Measurements from ENCODE around the gene TENM3.

TENM3 gene

GRCh38 chr4:182531555-182532162 lies 288.5 kb downstream of the TENM3 start:
- no peak for DNase-seq

GRCh38 chr4:182532441-182532840 lies 289.2 kb downstream of the TENM3 start:
- DNase-seq, result no peak

- no peak for DNase-seq
Observed at GRCh38 chr4:182533964-182534363, 290.8 kb downstream of the TENM3 start.

GRCh38 chr4:182536221-182536811 lies 293.1 kb downstream of the TENM3 start:
- no peak for DNase-seq

DNA sequence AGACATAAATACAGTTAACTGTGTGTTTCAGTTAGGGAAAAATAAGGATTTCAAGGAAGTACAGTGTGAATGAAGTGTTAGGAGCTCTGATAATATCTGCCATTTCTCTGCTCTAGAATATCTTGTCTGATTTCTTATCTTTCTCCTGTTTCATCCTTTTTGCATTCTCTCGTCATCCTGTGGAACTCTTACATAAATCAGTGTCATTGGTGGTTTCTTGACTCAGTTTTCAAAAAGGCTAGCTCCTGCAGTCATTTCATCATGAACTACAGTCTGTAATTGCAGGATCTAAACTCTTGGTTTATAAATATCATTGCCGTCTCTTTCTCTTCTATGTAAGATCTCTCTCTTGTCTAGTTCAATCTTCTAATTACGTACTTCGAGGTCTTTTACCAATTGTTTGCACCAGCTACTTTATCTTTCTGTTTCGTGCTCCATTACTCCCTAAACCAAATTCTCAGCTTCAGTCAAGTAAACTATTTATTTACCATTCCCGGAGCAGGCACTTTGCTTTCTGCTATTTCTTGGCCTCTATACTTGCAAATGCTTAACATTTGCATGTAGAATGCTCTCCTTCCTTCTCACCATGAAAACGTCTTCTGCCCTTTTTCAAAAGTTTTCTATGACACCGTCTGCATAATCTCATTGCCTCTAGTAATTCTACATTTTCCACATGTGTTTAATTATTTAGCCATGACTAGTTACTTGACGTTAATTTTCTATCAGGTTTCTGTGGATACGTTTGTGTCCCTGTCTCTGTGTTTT lies 294.0 kb downstream of the TENM3 start:
- DNase-seq, result no peak

DNA sequence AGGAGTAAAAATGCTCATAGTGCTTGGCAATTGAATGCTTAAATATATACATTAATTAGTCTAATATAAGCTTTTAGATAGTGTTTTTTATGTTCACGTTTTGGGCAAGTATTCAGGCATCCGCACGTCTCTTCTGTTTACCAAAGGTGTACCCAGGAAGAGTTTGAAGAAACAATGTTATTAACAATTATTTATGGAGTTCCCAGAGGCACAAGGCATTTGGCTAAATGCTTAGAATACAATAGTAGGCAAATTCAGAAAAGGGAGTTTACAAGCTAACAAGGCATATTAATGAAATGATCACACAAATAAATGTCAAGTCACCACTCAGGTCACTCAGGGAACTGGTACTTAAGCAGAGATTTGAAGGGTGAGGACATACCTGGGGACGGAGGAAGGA lies 294.8 kb downstream of the TENM3 start:
- no peak for DNase-seq

DNA sequence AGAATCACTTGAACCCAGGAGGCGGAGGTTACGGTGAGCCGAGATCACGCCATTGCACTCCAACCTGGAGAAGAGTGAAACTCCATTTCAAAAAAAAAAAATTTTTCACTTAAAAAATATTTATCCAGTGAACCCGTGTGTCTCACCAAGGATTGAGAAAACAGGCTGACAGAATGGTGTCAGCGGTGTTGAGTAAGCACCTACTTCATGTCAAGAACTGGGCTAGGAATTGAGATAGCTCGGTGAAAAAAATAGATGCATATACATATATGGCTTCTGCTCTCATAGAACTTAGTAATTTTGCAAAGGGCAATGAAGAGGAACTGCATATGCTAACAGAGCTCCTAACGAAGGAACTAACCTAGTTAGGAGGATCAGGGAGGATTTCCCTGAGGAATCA lies 297.3 kb downstream of the TENM3 start:
- DNase-seq, result no peak

DNA sequence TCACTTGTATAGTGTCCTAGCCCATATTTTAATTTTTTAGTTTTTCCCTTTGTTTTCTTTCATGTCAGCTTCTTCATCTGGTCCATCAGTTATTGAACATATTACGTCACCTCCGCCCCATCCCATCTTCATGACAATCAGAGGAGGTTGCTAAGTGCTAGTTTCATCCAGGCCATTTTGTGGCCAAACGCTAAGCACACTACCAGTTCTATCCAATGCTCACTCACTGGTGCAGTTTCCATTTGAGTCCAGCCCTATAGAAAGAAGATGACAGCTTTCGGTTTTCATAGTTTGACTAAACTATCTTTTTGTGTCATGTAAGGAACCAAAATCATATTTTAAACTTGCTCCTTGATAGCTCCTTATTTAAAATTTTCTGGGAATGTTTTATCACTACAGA lies 304.2 kb downstream of the TENM3 start:
- no peak for DNase-seq

- no peak for DNase-seq
Observed at GRCh38 chr4:182548156-182548555, 305.0 kb downstream of the TENM3 start.

DNA sequence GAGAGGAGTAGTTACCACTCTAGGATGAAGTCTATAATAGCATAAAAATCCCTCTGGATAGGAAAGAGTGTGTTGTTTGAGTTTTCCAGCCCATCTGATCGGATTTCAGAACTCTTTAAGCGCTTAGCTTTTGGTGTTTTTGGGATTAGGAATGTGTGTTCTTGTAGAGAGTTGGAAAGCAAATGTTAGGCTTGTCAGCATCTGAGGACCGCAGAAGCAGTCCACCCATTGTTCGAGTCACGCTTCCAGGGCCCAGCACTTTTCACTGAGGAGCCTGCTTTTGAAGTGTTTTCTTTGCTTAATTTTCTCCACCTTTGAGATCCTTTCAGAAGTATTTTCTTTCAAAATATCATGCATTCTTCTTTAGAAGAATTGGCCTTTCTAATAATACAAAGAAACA lies 306.2 kb downstream of the TENM3 start:
- DNase-seq, result no peak

GRCh38 chr4:182552948-182553347 lies 309.7 kb downstream of the TENM3 start:
- DNase-seq, result no peak

GRCh38 chr4:182553653-182554052 lies 310.5 kb downstream of the TENM3 start:
- DNase-seq, result no peak

DNA sequence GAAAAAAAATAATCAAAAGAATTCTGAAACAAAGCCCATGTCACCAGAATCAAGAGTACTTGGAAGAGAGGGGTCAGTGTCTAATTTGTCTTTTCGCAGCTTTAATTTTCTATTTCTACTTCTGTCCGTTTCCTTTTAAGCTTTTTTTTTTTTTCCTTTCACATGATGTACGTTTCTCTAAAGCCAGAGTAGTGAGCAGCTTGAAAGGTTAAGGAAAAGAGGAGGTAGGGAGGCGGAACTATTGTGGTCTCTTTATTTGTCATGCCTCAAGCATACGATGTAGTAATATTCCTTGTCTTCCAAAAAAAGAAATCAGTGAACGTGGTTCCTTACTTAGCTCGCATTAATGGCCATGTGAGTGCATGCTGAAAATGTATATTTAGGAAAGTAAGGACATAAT lies 311.5 kb downstream of the TENM3 start:
- no peak for DNase-seq

DNA sequence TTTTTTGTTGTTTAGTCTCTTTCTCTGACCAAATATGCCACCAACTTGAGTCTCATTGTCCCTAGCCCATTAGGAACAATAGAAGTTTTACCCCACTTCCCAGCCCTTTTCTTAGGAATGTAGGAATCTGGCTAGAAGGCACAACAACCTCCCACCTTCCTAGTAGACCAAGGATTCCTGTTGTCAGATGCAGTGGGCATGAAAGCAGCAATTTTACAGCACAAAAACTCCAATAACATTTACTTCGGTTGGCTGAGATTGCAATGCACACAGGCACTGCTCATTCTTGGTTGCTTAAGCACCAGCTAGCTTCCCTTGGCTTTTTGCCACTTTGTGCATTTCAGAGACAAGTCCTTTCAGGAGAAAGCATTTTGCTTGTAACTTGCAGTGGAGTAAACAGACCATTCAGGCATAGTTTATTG lies 312.8 kb downstream of the TENM3 start:
- peak; percentile 46 for DNase-seq

GRCh38 chr4:182556580-182556979 lies 313.4 kb downstream of the TENM3 start:
- DNase-seq, result peak; percentile 59

DNA sequence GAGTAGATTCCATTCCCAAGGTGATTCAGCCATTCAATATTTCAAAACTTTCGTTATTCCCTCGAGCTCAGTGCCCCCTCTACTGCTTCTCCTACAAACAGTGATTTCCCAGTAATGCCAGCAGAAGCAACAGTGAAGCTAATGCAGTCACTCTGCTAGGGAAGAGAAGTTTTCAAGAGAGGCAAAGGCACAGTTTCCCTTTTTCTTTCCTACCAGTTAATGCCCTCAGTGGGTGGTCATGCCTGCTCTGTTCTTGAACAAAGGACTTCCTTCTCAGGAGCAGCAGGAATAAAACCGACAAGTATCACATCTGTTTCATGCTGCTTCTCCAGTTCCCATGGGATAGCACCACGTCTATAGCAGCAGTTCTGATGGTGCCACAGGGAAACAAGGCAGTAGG lies 317.2 kb downstream of the TENM3 start:
- DNase-seq, result peak; percentile 87

- no peak for DNase-seq
Observed at GRCh38 chr4:182562350-182562749, 319.1 kb downstream of the TENM3 start.

DNA sequence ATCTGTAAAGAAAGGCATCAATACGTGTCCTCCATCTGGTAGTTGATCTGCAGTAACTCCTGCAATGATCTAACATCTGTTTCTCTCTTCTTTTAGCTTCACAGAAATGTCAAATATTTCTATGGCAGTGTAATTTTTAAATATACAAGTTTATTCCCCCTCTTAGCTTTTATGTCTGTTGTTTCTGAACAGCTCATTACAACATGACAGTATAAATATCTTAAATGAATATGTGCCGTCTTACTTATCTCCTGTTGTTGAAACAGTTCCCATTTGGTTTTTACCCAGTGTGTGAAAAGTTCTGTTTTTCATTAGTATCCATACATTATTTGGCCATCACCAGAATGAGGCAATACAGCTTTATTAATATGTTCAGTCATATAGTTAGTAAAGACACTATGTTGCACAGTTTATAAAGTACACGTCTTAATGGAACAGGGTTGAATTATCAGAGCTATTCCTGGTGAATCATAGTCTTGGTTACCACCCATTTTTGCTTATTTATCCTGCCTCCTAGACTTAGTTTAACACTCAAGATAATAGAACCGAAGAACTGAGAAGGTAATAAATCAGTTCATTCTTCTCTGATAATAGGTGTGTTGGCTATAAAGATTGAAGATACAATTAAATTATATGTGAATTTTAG lies 321.6 kb downstream of the TENM3 start:
- DNase-seq, result no peak

DNA sequence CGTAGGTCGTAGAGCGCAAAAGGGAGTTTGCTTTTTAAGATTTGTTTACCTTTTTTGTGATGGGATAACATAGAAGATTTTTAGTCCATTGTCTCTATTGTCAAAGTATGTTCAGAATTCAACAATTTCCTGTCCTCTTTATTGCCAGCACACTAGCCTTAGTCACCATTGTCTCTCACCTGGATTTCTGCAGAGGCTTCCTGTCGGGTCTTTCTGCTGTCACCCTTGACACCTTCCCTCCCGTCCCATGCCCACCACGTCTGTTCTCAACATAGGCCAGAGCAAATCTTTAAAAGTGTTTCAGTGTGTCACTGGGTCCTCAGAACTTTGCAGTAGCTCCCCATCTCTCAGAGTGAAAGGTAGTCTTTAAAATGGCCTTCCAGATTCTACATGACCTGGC lies 323.9 kb downstream of the TENM3 start:
- no peak for DNase-seq

- no peak for DNase-seq
Observed at GRCh38 chr4:182569561-182569960, 326.4 kb downstream of the TENM3 start.

DNA sequence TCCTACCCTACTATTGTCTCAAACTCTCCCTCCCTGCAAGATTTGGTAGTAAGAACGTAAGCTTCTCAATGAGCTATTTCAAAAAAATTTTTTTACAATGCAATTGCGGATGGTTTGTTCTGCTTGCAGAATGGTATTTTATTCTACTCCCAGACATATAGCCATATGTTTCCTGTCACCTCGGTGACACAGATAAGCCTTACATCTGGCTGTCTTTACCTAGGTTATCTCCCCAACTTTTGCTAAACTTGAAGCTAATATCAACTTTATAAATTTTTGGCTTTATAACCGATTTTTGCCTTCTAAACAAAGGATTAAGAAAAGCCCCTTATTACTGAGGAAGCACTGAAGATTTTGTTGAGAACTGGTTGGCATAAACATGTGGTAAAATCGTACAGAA lies 331.5 kb downstream of the TENM3 start:
- no peak for DNase-seq

DNA sequence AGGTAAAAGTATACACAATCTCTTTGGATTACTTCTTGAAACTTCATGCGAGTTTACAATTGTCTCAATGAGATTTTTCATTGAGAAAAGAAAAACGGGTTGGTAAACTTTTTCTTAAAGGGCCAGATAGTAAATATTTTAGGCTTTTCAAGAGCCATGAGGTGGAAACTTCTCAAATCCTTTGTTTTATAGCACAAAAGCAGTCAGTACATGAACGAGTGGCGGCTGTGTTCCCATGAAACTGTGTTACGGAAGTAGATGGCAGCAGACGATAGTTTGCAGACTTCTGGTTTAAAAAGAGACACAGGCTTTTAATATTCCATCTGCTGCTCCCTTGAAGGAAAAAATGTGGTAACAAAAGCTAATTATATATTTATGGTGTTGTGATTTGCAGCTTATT lies 332.0 kb downstream of the TENM3 start:
- DNase-seq, result no peak

DNA sequence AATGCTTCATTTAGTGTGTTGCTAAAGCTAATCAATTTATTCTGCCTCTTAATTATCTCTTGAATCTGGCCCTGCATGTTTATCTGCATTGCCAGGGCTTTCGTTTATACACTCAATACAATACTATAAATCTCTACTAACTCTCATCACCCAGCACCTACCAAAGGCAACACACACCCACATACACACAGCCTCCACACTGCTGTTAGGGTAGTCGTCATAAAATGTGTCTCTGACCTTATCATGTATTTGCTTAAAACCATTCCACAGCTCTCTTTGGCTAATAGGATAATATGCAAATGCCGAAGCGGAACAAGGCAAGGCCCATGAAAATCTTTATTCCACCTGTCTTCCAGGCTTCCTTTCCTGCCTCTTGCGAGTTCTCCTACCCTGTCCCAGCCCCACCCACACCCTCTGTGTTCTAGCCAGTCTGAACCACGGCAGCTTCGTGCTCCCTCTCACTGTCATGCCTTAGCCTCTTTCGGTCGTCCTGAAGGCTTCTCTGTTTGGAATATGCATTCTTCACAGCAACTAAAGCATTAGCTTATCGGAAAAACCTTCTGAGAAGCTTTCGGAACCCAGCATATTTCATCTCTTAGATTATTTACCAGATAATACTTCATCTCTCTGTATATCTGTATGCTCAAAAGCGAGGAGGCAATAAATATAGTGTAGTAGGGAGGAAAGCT lies 333.5 kb downstream of the TENM3 start:
- no peak for DNase-seq
